Thymus (tissue), 11 donors: ENCODE results near the gene NR0B2. TPM values are rescaled to one million over a fixed set of nuclear protein-coding genes. Genes with fewer than 3 reads are reported as not detected.

Experiments used
- DNase-seq, 9 donors: peaks; one replicate each; pipeline ENCODE4 v3.0.0-alpha.2; 2013; ENCODE audit warnings: low spot score in 9 of 9, low read depth in 6 of 9, missing footprints in 1 of 9
- H3K27ac ChIP-seq, 2 donors: one replicate each; pipeline ENCODE4 v1.5.1; 2013; ENCODE audit warnings: control low read depth in 1 of 2, low read depth in 1 of 2, low read length in 1 of 2, mild to moderate bottlenecking in 1 of 2, moderate library complexity in 1 of 2
- H3K27me3 ChIP-seq, 2 donors: one replicate each; pipeline ENCODE4 v1.5.1; 2013; ENCODE audit warnings: low read length in 1 of 2; ENCODE audit not compliant: control insufficient read depth in 2 of 2, insufficient read depth in 1 of 2
- H3K36me3 ChIP-seq, 2 donors: one replicate each; pipeline ENCODE4 v1.5.1; 2013; ENCODE audit warnings: low read length in 1 of 2, mild to moderate bottlenecking in 1 of 2, moderate library complexity in 1 of 2; ENCODE audit not compliant: control insufficient read depth in 2 of 2, insufficient read depth in 2 of 2
- H3K4me1 ChIP-seq, 2 donors: one replicate each; pipeline ENCODE4 v1.5.1; 2013; ENCODE audit warnings: low read length in 2 of 2; ENCODE audit not compliant: control insufficient read depth in 2 of 2, insufficient read depth in 2 of 2
- H3K4me3 ChIP-seq, 2 donors: one replicate each; pipeline ENCODE4 v1.5.1; 2013; ENCODE audit warnings: low read length in 2 of 2, control low read depth in 1 of 2, mild to moderate bottlenecking in 1 of 2
- H3K9me3 ChIP-seq, 2 donors: one replicate each; pipeline ENCODE4 v1.5.1; 2013; ENCODE audit warnings: low read length in 1 of 2, mild to moderate bottlenecking in 1 of 2; ENCODE audit not compliant: control insufficient read depth in 2 of 2, insufficient read depth in 1 of 2
- WGBS: extraction: QIAGEN DNeasy Blood & Tissue Kit; methylation state at CpG from one replicate; pipeline ENCODE4 v1.1.7; 2013; 5-methylcytosine and 5-hydroxymethylcytosine counted together
- polyA plus RNA-seq: library from polyadenylated mRNA; stranded (reverse); fragments of 200-250 nt; gene quantifications from one replicate; pipeline ENCODE4 v1.2.3, GENCODE V29; 2013
- total RNA-seq: library from RNA; stranded (reverse); fragments of 120-200 nt; gene quantifications from one replicate; pipeline ENCODE4 v1.2.4, GENCODE V29; 2013
- donor health status: healthy.

Gene NR0B2
- total and polyA plus RNA-seq, 2 donors, result 0.18 to 0.19 TPM

DNA sequence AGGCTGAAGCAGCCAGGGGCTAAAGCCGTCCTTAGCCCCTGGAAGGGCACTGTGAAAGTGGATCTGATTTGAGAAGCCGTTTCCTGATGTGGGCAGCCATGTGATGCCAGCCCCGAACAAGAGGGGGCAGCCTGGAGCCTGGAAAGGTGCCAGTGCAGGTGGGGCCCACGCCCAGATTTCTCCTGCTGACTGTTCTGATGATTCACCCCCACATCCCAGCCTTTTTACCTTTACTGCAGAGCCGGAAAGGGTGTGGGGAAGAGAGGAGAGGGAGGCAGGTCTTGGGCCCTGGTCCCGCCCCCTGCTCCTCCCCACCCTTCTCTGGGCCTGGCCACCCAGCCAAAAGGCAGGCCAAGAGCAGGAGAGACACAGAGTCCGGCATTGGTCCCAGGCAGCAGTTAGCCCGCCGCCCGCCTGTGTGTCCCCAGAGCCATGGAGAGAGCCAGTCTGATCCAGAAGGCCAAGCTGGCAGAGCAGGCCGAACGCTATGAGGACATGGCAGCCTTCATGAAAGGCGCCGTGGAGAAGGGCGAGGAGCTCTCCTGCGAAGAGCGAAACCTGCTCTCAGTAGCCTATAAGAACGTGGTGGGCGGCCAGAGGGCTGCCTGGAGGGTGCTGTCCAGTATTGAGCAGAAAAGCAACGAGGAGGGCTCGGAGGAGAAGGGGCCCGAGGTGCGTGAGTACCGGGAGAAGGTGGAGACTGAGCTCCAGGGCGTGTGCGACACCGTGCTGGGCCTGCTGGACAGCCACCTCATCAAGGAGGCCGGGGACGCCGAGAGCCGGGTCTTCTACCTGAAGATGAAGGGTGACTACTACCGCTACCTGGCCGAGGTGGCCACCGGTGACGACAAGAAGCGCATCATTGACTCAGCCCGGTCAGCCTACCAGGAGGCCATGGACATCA is 50.7 kb downstream of the NR0B2 start, which contains the start of gene SFN:
Gene SFN, plus strand, starts transcription at position 369 of the 904 bp plus-strand sequence. Its CDS starts 64 bp downstream, at position 433.
- no peaks in the 10 kb centered on the region for H3K9me3 ChIP-seq
- H3K27ac ChIP-seq, result peak within 1 kb of the TSS in 1 of 2 donors; percentile 88
- no peaks in the 10 kb centered on the region for H3K36me3 ChIP-seq
- 91% methylated on average over 37 of the region's 37 CpGs for WGBS
- peak within 1 kb of the TSS; percentile 74 to 75 for H3K4me3 ChIP-seq
- peaks cover 0 to 9% of the 10 kb centered on the region in 2 donors for H3K27me3 ChIP-seq
- peak in 1 of 9 donors; percentile 37 for DNase-seq
- H3K4me1 ChIP-seq, result peaks cover 3 to 28% of the 10 kb centered on the region in 2 donors

DNA sequence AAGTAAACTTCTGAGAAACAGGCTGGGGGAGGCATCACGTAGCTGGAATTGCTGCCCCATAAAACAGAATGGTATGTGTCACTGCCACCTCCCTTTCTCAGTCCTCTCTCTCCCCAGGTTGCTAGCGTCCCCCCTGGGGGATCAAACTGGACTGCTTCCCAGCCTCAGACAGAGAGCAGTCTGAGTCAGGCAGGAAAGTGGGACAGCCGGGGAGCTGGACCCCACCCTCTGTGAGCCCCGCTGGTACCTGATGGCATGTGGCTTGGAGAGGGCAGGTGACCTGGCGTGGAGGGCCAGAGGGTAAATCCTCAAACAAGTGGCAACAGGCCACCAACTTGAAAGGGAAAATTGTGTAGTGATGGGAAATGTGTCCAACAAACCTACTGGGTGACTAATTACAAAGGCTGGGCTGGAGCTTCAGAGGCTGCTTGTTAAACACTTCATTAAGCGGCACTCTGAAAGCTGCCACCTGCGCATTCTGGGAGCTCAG is 51.8 kb downstream of the NR0B2 start:
- H3K4me1 ChIP-seq, result peaks cover 3 to 28% of the 10 kb centered on the region in 2 donors
- 97% methylated on average over 7 of the region's 7 CpGs for WGBS

More for the DNA sequence above, 51.8 kb downstream of the NR0B2 start:
- peaks cover 0 to 9% of the 10 kb centered on the region in 2 donors for H3K27me3 ChIP-seq
- no peaks in the 10 kb centered on the region for H3K9me3 ChIP-seq
- no peak overlapping the region for H3K27ac ChIP-seq
- DNase-seq, result no peak
- no peak overlapping the region for H3K4me3 ChIP-seq
- H3K36me3 ChIP-seq, result no peaks in the 10 kb centered on the region

Other genes with a start within 250 kb of the NR0B2 start
- 20.1 TPM for gene ARID1A, start 218.0 kb downstream of the NR0B2 start, total RNA-seq
- gene ARID1A, start 218.0 kb downstream of the NR0B2 start, polyA plus RNA-seq, result 30.7 TPM
- gene PIGV, start 126.0 kb downstream of the NR0B2 start, total RNA-seq, result 9.4 TPM
- 10.6 TPM for gene PIGV, start 126.0 kb downstream of the NR0B2 start, polyA plus RNA-seq
- 9.0 TPM for gene ZDHHC18, start 87.3 kb downstream of the NR0B2 start, total RNA-seq
- gene ZDHHC18, start 87.3 kb downstream of the NR0B2 start, polyA plus RNA-seq, result 9.1 TPM
- gene SFN, start 50.8 kb downstream of the NR0B2 start, total RNA-seq, result 16.7 TPM
- gene SFN, start 50.8 kb downstream of the NR0B2 start, polyA plus RNA-seq, result 191 TPM
- 10.1 TPM for gene GPN2, start 23.7 kb downstream of the NR0B2 start, total RNA-seq
- gene GPN2, start 23.7 kb downstream of the NR0B2 start, polyA plus RNA-seq, result 17.9 TPM
- gene GPATCH3, start 13.5 kb downstream of the NR0B2 start, total RNA-seq, result 10.4 TPM
- 15.8 TPM for gene GPATCH3, start 13.5 kb downstream of the NR0B2 start, polyA plus RNA-seq
- 51.6 TPM for gene NUDC, start 7.8 kb upstream of the NR0B2 start, total RNA-seq
- 48.1 TPM for gene NUDC, start 7.8 kb upstream of the NR0B2 start, polyA plus RNA-seq
- 2.5 TPM for gene KDF1, start 46.5 kb upstream of the NR0B2 start, total RNA-seq
- 6.8 TPM for gene KDF1, start 46.5 kb upstream of the NR0B2 start, polyA plus RNA-seq
- 2.3 TPM for gene TRNP1, start 79.7 kb upstream of the NR0B2 start, total RNA-seq
- 11.6 TPM for gene TRNP1, start 79.7 kb upstream of the NR0B2 start, polyA plus RNA-seq
- gene TENT5B, start 98.9 kb upstream of the NR0B2 start, total RNA-seq, result 0.85 TPM
- 6.2 TPM for gene TENT5B, start 98.9 kb upstream of the NR0B2 start, polyA plus RNA-seq
- 1.7 TPM for gene SLC9A1, start 241.2 kb upstream of the NR0B2 start, total RNA-seq
- 11.1 TPM for gene SLC9A1, start 241.2 kb upstream of the NR0B2 start, polyA plus RNA-seq